Transverse colon (tissue), 4 donors: Measurements from ENCODE around the gene STK11. TPM values are rescaled to one million over a fixed set of nuclear protein-coding genes. Genes with fewer than 3 reads are reported as not detected.

ENCODE experiments used
- DNase-seq: peaks from one replicate; pipeline ENCODE4 v3.0.0-alpha.2; 2019
- H3K27ac ChIP-seq, 4 donors: fragments of 200-600 bp; sonication (generic); 2 replicates each; pipeline ENCODE4 v1.5.1; 2016 to 2018; ENCODE audit warnings: inconsistent platforms in 4 of 4
- H3K27me3 ChIP-seq: fragments of 200-600 bp; sonication (generic); 2 replicates; pipeline ENCODE4 v1.5.1; 2017; ENCODE audit warnings: inconsistent platforms
- H3K36me3 ChIP-seq, 4 donors: fragments of 200-600 bp; sonication (generic); 2 replicates each; pipeline ENCODE4 v1.5.1; 2017 to 2019; ENCODE audit warnings: inconsistent platforms in 4 of 4
- H3K4me1 ChIP-seq, 4 donors: fragments of 200-600 bp; sonication (generic); 2 replicates each; pipeline ENCODE4 v1.5.1; 2017 to 2020; ENCODE audit warnings: inconsistent platforms in 4 of 4
- H3K4me3 ChIP-seq, 4 donors: fragments of 200-600 bp; sonication (generic); 1 replicate in 1 of 4; 2 replicates in 3 of 4; pipeline versions ENCODE4 v1.5.1 to v1.6.1; 2017 to 2019; ENCODE audit warnings: inconsistent platforms in 4 of 4
- H3K9me3 ChIP-seq, 2 donors: fragments of 200-600 bp; sonication (generic); 2 replicates each; pipeline ENCODE4 v1.5.1; 2017 to 2019; ENCODE audit warnings: inconsistent platforms in 2 of 2
- EP300 ChIP-seq: sonication (generic); formaldehyde crosslinking; IDR thresholded peaks from one replicate; pipeline ENCODE4 v1.6.1; 2017; ENCODE audit warnings: antibody characterized with exemption, low read depth
- POLR2A ChIP-seq: fragments of 450-650 bp; IDR thresholded peaks from one replicate; pipeline ENCODE4 v1.6.1; 2016; ENCODE audit warnings: antibody characterized with exemption, mild to moderate bottlenecking, moderate library complexity
- POLR2AphosphoS5 ChIP-seq, 3 donors: sonication (generic); formaldehyde crosslinking; IDR thresholded peaks; one replicate each; pipeline ENCODE4 v1.6.1; 2016; ENCODE audit warnings: antibody characterized with exemption in 3 of 3
- WGBS, 2 donors: methylation state at CpG; one replicate each; pipeline ENCODE4 v1.1.5; 2018; ENCODE audit warnings: low coverage in 1 of 2; 5-methylcytosine and 5-hydroxymethylcytosine counted together
- in situ Hi-C, 4 donors: fragments of 200-750 bp; cut with MboI; loops; one replicate each; pipeline versions ENCODE4 v1.15.0 to v1.15.1; 2017; ENCODE audit warnings: low sequenced_read_pairs in 3 of 4, low pct_ligation_motif_present in 1 of 4, low pct_unique_long_range_greater_than_20kb in 1 of 4
- intact Hi-C: fragments of 100-400 bp; cut with DNase I; formaldehyde crosslinking; loops from one replicate; pipeline ENCODE4 v1.15.1; 2023; ENCODE audit warnings: low total_unique reads
- total RNA-seq, 4 donors: library from RNA; depleted of rRNA; stranded (reverse); fragments of >200 nt; gene quantifications; one replicate each; pipeline ENCODE4 v1.1.0, GENCODE V29; 2016
- TF ChIP-seq, protein P1 (sequence below), 5 experiments: fragments of 200-600 bp in 3 of 5; fragments of 450-650 bp in 2 of 5; sonication (generic) in 3 of 5; IDR thresholded peaks; 1 replicate in 2 of 5; 2 replicates in 3 of 5; pipeline ENCODE4 v1.5.1; 2016 to 2017; ENCODE audit warnings: antibody characterized with exemption in 5 of 5, inconsistent platforms in 3 of 5, mild to moderate bottlenecking in 2 of 5, moderate library complexity in 1 of 5

The STK11 gene
- total RNA-seq, 4 donors from 2014 or later = 93.7 to 152 (median 103) TPM

DNA sequence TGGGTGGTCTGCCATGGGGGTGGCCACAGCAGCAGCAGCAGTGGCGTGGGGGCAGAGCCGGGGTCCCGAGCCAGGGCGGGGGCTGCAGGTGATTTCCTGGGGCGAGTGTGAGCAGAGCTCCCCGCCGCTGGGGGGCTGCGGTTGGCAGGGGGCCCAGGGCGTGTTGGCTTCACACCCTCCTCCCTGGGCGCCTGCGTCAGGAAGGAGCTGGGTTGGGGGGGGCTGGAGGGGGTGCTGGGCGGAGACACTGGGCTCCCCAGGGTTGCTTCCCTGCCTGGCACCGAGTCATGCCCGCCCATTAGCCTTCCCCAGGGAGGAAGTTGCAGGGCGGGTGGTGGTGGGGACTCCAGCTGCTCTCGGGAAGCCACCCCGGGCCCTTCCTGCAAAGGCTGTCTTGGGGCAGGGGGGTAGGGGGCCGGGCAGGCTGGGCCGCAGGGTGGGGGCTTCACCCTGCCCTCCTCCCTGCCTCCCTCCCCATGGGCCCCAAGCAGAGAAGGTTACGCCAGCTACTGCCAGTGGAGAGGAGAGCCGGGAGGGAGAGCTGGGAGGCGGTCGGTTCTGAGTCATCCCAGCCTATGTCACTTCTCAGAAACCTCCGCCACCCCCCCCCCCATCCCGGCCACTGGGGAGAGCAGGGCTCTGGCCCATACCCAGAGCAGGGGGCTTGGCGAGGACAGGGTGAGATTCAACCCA lies 47.4 kb downstream of the STK11 start:
- WGBS, 2 donors = 2% methylated on average over 13 of the region's 26 CpGs; no CpG with 5 or more reads in 1 of the 2 donors
- Histone ChIP-seq H3K27ac (peak overlapping the region; percentile 98 to 99 (median 98)), H3K9me3 (no peaks in the 10 kb centered on the region), H3K4me3 (peak overlapping the region; percentile 53 to 91 (median 84)), H3K4me1 (peaks cover 21 to 67% (median 61%) of the 10 kb centered on the region in 4 donors), H3K36me3 (peaks cover 0 to 34% (median 19%) of the 10 kb centered on the region in 4 donors), H3K27me3 (no peaks in the 10 kb centered on the region)
- TF ChIP-seq, protein P1, sequence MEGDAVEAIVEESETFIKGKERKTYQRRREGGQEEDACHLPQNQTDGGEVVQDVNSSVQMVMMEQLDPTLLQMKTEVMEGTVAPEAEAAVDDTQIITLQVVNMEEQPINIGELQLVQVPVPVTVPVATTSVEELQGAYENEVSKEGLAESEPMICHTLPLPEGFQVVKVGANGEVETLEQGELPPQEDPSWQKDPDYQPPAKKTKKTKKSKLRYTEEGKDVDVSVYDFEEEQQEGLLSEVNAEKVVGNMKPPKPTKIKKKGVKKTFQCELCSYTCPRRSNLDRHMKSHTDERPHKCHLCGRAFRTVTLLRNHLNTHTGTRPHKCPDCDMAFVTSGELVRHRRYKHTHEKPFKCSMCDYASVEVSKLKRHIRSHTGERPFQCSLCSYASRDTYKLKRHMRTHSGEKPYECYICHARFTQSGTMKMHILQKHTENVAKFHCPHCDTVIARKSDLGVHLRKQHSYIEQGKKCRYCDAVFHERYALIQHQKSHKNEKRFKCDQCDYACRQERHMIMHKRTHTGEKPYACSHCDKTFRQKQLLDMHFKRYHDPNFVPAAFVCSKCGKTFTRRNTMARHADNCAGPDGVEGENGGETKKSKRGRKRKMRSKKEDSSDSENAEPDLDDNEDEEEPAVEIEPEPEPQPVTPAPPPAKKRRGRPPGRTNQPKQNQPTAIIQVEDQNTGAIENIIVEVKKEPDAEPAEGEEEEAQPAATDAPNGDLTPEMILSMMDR (IDR thresholded peaks at IDR 0.05) = peak in 4 of 5 experiments; percentile 7 to 48 (median 17)
- TF ChIP-seq EP300 (no peak), POLR2AphosphoS5 (IDR thresholded peaks at IDR 0.05) (peak; percentile 50 to 65 (median 52)), POLR2A (peak; percentile 5)
- in situ Hi-C loops = no loop called here
- intact Hi-C loops = no loop called here
- peak; percentile 91 for DNase-seq

- 33% methylated on average over 18 of the region's 23 CpGs; no CpG with 5 or more reads in 1 of the 2 donors for WGBS, 2 donors
- Histone ChIP-seq H3K27ac (peak overlapping the region; percentile 98 to 99 (median 98)), H3K36me3 (peaks cover 0 to 34% (median 19%) of the 10 kb centered on the region in 4 donors), H3K4me1 (peaks cover 26 to 71% (median 63%) of the 10 kb centered on the region in 4 donors), H3K9me3 (no peaks in the 10 kb centered on the region), H3K27me3 (no peaks in the 10 kb centered on the region), H3K4me3 (peak overlapping the region; percentile 10 to 91 (median 84))
- TF ChIP-seq POLR2AphosphoS5 (IDR thresholded peaks at IDR 0.05) (peak in 1 of 3 donors; percentile 20), POLR2A (no peak)
- in situ Hi-C loops = no loop called here
- intact Hi-C loops = no loop called here
- DNase-seq = peak; percentile 74
Measured at GRCh38 chr19:1253514-1254080, 48.0 kb downstream of the STK11 start.

DNA sequence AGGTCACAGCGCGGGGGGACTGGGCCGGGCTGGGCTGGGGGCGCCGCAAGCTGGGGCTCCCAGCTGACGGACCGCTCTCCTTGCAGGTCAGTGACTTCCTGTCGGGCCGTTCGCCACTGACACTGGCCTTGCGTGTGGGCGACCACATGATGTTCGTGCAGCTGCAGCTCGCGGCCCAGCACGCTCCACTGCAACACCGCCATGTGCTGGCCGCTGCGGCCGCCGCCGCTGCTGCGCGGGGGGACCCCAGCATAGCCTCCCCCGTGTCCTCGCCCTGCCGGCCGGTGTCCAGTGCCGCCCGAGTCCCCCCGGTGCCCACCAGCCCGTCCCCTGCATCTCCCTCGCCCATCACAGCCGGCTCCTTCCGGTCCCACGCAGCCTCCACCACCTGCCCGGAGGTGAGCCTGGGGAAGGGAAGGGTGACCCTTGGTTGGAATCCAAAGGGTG lies 48.5 kb downstream of the STK11 start:
- peak overlapping the region in 3 of 4 donors; percentile 10 to 91 (median 87) for H3K4me3 ChIP-seq
- peaks cover 0 to 34% (median 19%) of the 10 kb centered on the region in 4 donors for H3K36me3 ChIP-seq
- in situ Hi-C loops (no loop called here), intact Hi-C loops (no loop called here)
- peak overlapping the region; percentile 98 to 99 (median 98) for H3K27ac ChIP-seq
- peak; percentile 35 for DNase-seq
- no peaks in the 10 kb centered on the region for H3K27me3 ChIP-seq
- TF ChIP-seq EP300 (no peak), POLR2AphosphoS5 (IDR thresholded peaks at IDR 0.05) (peak; percentile 15 to 53 (median 18))
- no peaks in the 10 kb centered on the region for H3K9me3 ChIP-seq
- WGBS, 2 donors = 90% methylated on average over 27 of the region's 37 CpGs; no CpG with 5 or more reads in 1 of the 2 donors
- H3K4me1 ChIP-seq = peaks cover 31 to 76% (median 69%) of the 10 kb centered on the region in 4 donors

- no peaks in the 10 kb centered on the region for H3K9me3 ChIP-seq
- peaks cover 36 to 82% (median 74%) of the 10 kb centered on the region in 4 donors for H3K4me1 ChIP-seq
- no peaks in the 10 kb centered on the region for H3K27me3 ChIP-seq
- peak overlapping the region in 1 of 4 donors; percentile 87 for H3K4me3 ChIP-seq
- intact Hi-C loops (no loop called here), in situ Hi-C loops (no loop called here)
- H3K36me3 ChIP-seq = peaks cover 0 to 34% (median 19%) of the 10 kb centered on the region in 4 donors
- H3K27ac ChIP-seq = peak overlapping the region; percentile 98 to 99 (median 98)
- no peak for TF ChIP-seq EP300
- no peak for TF ChIP-seq POLR2A
- DNase-seq = no peak
- 85% methylated on average over 18 of the region's 20 CpGs; no CpG with 5 or more reads in 1 of the 2 donors for WGBS, 2 donors
Measured at GRCh38 chr19:1254530-1255185, 49.1 kb downstream of the STK11 start.

- peaks cover 44 to 90% (median 82%) of the 10 kb centered on the region in 4 donors for H3K4me1 ChIP-seq
Measured at GRCh38 chr19:1255186-1256161, 49.9 kb downstream of the STK11 start.

More at GRCh38 chr19:1255186-1256161, 49.9 kb downstream of the STK11 start:
- no peaks in the 10 kb centered on the region for H3K27me3 ChIP-seq
- H3K4me3 ChIP-seq = no peak overlapping the region
- 86% methylated on average over 45 of the region's 52 CpGs; no CpG with 5 or more reads in 1 of the 2 donors for whole genome bisulfite sequencing, 2 donors
- in situ Hi-C loops = no loop called here
- TF ChIP-seq, protein P1 (IDR thresholded peaks at IDR 0.05) = no peak
- TF ChIP-seq EP300 (no peak), POLR2AphosphoS5 (IDR thresholded peaks at IDR 0.05) (peak in 1 of 3 donors; percentile 37), POLR2A (no peak)
- H3K9me3 ChIP-seq = no peaks in the 10 kb centered on the region
- intact Hi-C loops = no loop called here
- H3K36me3 ChIP-seq = peaks cover 0 to 34% (median 19%) of the 10 kb centered on the region in 4 donors
- H3K27ac ChIP-seq = peak overlapping the region; percentile 98 to 99 (median 98)
- DNase-seq = peak; percentile 19
